GM19468 (cell line): Measurements from ENCODE around the gene CAMSAP3.

ENCODE experiments used
- ATAC-seq: cut with Tn5 transposase; IDR thresholded peaks from one replicate; pipeline ENCODE4 v1.9.1; 2021; ENCODE audit warnings: mild to moderate bottlenecking, moderate library complexity, moderate number of reproducible peaks; ENCODE audit not compliant: unreplicated experiment; ENCODE audit errors: extremely low read depth

Gene CAMSAP3

GRCh38 chr19:7625763-7626372, 30.2 kb downstream of the CAMSAP3 start:
- ATAC-seq = no peak

DNA sequence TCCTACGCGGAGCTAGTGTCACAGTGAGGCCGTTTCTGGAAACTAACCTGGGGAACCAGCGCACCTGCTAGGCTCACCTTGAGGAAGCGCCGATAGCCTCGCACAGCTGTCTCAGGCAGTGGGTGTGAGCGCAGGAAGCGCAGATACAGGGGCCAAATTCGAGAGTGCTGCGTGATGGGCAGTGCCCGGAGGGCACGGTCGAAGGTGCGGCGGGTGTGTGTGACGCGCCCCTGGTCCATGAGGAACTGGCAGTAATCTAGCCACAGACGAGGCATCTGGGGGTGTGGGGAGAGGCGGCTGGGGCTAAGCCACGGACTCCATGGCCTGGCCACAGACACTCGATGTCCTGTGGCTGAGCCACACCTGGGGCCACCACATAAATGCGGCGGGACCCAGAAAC, 31.5 kb downstream of the CAMSAP3 start:
- no peak for ATAC-seq

DNA sequence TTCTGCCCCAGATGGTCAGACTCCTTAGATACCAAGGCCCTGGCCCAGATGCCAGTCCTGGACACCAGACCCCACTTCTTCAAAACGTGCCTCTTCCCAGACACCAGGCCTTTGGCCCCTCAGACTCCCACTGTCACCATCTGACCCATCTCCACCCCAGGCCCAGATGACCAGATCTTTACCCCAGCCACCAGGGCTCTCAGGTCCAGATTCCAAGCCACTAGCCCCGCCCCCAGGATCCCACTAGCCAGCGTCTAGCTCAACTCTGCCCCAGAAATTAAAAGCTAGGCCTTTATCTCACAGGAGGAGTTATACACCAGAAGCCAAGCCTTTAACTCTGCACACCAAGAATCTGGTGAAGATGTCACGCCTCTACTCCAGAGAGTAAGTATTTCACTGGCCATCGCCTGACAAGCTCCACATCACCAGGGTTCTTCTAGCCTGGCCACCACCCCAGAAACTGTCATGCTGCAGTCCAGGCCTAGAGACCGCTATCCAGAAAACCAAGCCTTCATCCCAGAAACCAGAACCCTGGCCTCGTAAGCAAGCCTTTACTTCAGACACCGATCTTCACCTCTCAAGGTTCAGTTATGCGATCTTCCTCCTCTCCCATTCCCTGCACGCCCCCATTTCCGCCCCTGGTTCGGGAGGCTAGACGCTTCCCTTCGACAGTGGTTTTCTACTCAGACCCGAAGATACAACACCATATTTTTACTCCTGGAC, 33.1 kb downstream of the CAMSAP3 start:
- ATAC-seq = no peak

- ATAC-seq = peak; percentile 77
Observed at GRCh38 chr19:7629347-7630054, 33.8 kb downstream of the CAMSAP3 start, which contains the start of the genes PET100 and XAB2. Gene PET100 (plus strand): TSS chr19:7629793. CDS start chr19:7629834, 41 bp downstream. Gene XAB2 (minus strand): TSS chr19:7629545. CDS start chr19:7629527, 18 bp downstream.

- ATAC-seq = no peak
Observed at GRCh38 chr19:7631577-7631976, 35.9 kb downstream of the CAMSAP3 start.

DNA sequence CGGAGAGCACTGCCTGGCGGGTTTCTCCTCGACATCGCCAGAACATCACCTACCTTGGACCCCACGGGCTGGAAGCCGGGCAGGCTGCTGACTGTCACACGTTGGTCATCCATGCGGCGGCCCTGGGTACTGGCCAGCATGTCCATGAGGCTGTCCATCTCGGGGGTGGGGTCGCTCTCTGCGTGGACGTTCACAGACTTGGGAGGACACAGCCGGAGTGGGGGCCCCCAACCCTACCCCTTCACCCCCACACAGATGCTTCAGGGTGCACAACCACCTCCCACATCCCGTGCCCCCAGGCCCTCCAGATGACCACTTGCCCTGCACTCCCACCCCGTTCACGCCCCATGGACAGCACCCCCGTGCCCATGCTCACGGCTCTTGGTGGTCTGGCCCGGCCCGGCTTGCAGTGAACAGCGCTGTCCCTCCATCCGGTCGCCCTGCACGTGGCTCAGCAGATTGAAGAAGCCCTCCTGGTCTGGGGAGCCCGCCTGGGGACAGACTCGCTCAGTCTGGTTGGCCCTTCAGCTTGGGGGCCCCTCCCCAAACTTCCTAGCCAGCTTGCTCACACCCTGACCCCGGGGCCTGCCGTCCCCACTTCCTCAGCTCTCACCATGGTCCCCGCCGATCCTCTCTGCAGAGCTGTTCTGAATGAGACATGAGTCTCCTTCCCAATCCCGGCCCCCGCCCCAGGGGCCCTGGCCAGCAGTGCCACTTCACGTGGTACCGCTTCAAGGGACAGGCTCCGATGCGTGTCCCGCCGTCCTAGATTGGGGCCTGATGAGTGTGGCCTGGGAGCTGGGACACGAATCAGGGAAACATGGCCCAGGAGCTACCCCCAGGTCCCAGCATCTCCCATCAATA, 36.9 kb downstream of the CAMSAP3 start:
- no peak for ATAC-seq

DNA sequence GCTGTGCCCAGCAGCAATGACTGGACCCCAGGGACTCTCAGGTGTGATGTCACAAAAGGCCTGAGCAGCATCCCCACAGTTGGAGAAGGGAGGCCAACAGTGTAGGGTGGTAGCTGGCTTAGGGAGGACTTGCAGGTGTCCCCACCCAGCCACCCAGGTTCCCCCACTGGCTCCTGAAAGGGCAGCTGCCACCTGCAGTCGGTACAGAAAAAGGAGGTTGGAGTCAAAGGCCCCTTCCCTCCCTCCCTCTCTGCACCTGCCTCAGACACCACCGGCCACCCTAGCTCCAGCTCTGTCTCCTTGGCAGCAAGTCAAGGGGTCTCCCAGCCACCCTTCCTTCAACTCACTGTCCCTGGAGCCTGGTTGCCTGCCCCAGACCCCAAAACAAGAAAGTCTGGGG, 38.0 kb downstream of the CAMSAP3 start, which contains the start of gene PCP2:
Gene PCP2, minus strand, starts transcription at position 22 of the 400 bp plus-strand sequence. CDS start 262 bp downstream, outside the sequence.
- no peak for ATAC-seq

DNA sequence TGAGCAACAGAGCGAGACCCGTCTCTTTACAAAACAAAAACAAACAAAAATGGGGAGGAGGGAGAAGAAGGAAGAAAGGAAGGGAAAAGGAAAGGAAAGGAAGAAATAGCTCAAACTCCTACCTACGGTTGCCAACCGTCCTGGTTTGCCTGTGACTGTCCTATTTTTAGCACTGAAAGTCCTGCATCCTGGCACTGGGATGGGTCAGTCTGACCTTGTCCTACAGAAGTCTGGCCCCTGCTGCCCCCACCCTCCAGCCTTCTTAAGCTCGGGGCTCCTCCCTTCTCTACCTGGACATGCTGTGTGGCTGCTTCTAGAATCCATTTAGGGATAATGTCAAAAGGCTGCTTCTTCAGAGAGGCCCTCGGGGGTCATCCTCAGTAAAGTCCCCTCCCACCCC, 40.0 kb downstream of the CAMSAP3 start:
- no peak for ATAC-seq

DNA sequence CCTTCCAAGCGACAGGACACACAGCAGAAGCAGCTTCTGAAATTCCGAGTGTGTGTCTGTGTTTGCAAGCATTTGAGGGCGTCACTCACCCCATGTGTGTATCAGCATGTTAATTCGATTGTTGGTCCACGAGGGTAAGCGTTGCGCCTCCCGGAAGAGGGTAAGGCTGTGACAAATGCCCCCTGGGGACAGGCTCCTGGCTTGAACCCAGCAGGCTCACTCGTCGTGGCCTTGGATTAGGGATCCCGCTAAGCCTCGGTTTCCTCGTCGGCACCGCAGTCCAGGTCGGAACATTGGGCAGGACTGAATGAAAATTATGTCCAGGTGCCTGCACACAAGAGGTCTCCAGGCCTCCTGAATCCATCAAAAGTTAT, 40.6 kb downstream of the CAMSAP3 start:
- ATAC-seq = no peak

GRCh38 chr19:7636691-7637373, 41.2 kb downstream of the CAMSAP3 start, which contains the start of gene STXBP2:
Gene STXBP2 (plus strand): TSS chr19:7637110. CDS start chr19:7637150, 40 bp downstream.
- ATAC-seq = no peak

DNA sequence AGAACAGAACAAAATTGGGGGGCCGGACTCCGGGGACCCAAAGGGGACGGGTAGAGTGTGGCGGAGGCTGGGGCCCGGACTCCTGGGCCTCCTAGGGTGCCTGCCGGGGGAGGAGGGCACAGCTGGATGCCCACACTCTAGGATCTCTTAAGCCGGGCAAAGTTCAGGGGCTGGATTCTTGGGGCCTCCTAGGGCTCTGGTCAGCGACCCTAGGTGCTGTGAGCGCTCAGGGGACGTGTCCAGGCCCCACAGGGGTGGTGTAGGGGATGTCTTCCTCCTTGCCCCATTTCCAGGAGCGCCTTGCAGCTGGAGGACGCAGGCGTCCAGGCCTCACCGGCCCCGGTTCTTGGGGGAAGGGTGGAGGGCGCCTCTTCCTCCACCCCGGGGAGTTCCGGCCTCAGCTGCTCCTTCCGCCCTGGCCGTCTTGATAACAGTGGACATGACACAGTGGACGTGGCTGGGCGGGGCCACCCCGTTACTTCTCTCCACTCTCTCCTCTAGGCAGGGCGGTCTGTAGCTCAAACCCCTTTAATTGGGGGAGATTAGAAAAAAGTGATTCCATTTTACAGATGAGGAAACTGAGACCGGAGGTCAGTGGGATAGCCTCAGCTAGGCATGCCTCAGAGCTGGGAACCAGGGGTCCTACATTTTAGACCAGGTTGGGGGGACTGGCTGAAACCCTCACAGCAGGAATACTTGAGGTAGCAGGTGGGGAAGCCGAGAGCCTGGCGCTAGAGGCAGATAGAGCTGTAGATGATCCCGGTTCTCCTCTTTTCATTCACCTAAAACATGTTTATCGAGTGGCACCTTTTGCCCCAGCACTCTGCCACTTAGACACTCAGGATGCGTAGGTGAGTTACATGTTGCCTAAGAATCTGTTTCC, 42.0 kb downstream of the CAMSAP3 start:
- no peak for ATAC-seq

DNA sequence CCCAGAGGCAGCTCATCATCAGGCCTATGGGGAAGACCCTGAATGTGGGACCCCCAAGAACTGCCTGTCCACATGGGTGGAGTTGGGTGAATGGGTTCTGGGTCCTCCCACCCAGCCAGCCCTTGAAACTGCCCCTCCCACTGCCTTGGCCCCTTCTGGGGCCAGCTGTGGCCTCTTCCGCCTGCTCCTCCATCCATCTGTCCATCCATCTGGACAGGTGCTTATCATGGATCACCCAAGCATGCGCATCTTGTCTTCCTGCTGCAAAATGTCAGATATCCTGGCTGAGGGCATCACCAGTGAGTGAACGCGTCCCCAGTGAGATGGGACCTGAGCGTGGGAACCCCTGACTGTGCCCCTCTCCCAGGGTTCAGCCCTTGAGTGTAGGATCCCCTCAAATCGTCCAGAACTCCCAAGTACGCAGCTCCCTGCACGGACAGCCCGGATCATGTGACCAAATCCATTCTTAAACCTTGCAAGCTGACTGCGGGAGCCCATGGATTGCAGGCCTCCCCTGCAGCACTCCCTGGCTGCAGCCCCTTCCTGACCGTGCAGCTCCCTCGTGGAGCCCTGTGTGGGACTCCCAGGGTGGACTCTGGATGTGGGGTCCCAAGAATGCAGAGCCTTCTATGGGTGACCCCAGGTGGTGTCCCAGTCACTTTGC, 43.3 kb downstream of the CAMSAP3 start:
- no peak for ATAC-seq

DNA sequence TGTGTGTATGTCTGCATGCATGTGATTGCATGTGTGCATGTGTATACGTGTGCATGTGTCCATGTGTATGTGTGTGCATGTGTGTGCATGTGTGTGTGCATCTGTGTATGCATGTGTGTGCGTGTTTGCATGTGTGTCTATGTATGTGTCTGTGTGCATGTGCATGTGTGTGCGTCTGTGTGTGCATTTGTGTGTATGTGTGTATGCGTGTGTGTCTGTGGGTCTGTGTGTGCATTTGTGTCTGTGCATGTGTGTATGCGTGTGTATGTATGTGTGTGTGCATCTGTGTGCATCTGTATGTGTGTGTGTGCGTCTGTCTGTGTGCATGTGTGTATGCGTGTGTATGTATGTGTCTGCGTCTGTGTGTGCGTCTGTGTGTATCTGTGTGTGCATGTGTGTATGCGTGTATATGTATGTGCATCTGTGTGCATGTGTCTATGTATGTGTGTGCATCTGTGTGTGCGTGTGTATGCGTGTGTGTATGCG, 44.2 kb downstream of the CAMSAP3 start:
- ATAC-seq = no peak

DNA sequence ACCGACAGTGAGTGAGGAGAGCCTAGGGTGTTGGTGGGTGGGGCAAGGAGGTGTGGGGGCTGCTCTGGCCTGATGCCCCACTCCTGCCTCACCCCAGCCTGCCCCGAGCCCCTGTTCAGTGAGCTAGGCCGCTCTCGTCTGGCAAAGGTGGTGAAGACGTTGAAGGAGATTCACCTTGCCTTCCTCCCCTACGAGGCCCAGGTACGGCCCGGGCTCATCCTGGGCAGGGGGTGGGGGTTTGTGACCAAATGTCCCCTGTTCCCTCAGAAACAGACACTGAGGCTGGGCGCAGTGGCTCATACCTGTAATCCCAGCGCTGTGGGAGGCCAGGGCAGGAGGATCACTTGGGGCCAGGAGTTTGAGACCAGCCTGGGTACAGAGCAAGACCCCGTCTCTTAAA, 45.1 kb downstream of the CAMSAP3 start:
- no peak for ATAC-seq

DNA sequence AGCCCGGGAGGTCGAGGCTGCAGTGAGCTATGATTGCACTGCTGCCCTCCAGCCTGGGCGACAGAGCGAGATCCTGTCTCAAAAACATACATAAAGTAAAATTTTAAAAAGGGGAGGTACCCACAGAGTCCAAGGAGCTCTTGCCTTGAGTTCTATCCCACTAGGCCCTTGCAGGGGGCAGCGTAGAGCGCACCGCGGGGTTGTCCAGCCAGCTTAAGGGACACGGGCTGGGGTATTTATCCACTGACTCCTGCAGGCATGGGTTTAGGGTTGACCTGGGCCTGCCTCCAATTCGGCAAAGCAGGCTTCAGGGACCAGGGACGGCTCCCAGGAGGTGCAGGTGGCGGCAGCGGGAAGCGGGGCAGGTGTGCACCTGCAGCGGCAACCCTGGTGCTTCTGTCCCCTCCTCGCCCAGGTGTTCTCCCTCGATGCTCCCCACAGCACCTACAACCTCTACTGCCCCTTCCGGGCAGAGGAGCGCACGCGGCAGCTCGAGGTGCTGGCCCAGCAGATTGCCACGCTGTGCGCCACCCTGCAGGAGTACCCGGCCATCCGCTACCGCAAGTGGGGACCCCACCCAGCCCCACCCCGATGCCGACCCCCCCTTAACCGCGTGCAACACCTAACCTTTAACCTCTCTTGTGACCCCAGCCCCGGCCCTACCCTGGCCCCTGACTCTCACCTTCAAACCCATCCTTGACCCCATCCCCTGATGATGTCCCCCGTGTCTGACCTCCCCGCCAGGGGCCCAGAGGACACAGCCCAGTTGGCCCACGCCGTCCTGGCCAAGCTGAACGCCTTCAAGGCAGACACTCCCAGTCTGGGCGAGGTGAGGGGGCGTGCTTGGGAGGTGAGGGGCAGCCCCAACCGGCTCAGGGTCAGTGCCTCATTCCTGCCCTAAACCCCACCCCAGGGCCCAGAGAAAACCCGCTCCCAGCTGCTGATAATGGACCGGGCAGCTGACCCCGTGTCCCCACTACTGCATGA, 45.9 kb downstream of the CAMSAP3 start:
- no peak for ATAC-seq

DNA sequence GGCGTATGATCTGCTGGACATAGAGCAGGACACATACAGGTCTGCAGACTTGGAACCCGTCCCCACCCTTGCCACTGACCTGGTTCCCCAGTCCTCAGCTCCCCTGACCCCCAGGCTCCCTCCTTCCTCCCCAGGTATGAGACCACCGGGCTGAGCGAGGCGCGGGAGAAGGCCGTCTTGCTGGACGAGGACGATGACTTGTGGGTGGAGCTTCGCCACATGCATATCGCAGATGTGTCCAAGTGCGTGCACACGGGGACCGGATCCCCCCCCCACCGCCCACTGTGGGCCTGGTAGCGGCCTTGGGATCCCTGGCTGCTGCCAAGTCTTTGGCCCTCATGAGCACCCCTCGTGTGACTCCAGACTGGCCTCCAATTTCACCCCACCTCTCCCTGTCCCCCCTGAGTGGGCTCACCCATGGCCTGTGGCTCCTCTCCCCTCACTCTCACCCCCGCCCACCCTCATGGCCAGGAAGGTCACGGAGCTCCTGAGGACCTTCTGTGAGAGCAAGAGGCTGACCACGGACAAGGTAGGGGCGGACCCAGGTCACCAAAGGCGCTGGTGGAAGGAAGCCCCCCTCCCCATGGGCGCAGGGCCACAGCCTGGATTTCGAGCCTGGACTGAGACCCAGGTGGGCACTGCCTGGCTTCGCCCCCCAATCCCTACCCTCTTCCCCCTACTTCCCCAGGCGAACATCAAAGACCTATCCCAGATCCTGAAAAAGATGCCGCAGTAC, 46.8 kb downstream of the CAMSAP3 start:
- ATAC-seq = no peak
